GM12801 (cell line): ENCODE data around the gene ELOF1.

ENCODE experiments used
- CTCF ChIP-seq: IDR thresholded peaks from one replicate; pipeline ENCODE4 v1.5.1; 2011; ENCODE audit warnings: control low read depth; ENCODE audit not compliant: insufficient read length; ENCODE audit errors: extremely low read depth

Gene ELOF1

GRCh38 chr19:11587975-11588631 lies 29.1 kb upstream of the ELOF1 start:
- TF ChIP-seq CTCF, result no peak

DNA sequence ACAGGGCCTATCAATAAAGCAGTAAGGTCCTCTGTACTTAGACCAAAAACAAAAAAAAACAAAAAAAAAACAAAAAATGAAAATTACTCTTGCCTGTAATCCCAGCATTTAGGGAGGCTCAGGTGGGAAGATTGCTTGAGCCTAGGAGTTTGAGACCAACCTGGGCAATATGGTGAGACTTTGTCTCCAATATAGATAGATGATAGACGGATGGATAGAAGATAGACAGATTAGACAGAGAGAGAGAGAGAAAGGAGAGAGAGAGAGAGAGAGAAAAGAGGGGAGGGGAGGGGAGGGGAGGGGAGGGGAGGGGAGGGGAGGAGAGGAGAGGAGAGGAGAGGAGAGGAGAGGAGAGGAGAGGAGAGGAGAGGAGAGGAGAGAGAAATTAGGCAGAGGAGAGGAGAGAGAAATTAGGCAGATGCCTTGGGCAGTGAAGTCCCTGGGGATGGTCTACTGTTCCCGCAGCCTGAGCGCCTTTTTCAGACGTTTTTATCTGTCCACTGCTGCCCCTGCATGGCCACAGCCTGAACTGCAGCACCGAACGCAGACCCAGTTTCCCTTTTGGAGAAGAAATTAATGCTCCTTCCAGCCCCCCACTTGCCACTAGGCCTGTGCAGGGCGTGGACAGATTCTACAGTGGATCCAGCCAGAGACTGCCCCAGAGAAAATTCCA lies 28.4 kb upstream of the ELOF1 start:
- peak; percentile 33 for TF ChIP-seq CTCF

GRCh38 chr19:11586331-11586730 lies 27.3 kb upstream of the ELOF1 start:
- no peak for TF ChIP-seq CTCF

DNA sequence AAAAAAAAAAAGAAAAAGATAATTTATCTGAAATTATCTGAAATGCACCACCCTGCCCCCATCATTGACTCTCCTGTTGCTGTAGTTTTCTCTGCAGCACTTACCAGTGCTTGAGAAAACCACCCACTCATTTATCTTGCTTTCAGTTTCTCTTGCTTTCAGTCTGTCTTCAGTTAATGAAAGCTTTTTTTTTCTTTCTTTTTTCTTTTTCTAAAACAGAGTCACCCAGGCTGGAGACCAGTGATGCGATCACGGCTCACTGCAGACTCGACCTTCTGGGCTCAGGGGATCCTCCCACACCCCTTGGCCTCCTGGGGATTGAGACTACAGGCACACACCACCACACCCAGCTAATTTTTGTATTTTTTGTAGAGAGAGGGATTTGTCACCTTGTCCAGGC lies 22.7 kb upstream of the ELOF1 start:
- no peak for TF ChIP-seq CTCF

DNA sequence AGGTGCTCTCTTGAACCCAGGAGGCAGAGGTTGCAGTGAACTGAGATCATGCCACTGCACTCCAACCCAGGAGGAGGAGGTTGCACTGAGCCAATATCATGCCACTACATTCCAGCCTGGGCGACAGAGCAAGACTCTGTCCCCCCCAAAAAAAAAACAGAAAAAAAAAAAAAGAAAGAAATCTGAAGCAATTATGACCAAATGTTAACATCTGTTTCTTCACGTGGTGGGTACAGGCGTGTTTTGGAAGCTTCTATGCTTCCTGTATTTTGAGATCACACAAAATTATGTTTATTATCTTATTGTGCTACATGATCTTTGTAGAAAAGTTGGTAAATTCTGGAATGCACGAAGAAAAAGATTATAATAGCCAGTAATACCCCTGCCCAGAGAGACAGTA lies 21.1 kb upstream of the ELOF1 start:
- TF ChIP-seq CTCF, result no peak

- TF ChIP-seq CTCF, result no peak
These were observed 19.5 kb upstream of the ELOF1 start for GRCh38 chr19:11578258-11579142.

DNA sequence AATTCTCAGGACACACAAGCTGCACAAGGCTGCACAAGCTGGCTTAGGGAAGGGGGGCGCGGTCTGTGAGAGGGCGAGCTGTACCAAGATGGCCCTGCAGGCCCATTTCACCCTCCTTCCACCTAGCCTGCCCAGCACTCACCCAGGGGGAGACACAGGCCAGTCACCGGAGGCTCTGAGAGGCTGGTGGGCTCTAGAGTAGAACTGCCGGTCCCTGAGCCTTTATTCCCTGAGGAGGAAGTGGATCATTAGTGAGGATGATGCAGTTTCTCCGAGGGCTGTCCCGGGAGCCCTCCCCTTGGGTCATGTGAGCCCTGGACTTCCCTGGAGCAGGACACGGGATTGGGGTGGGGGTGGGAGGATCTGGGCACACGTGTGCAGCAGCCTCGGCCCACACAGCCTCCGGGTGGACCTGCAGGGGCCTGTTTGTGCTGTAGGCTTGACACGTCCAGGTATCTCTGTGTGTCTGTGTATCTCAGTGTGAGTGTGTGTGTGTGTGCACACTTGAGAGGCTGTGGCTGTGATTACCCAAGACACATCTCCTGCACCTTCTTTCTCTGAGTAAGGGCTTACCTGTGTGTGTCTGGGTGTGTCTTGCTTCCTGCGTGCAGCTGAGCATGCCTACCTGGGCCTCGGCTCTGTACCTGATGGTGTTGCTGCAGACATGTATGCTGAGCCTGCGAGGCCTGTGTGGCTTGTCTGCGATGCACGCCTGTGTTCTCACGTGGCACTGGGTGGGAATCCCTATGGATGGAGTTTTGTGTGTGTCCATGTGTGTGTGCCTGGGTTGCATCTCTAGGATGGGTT lies 18.6 kb upstream of the ELOF1 start, which contains the start of gene ACP5:
TSS of gene ACP5 (minus strand) at position 195 of the 807 bp plus-strand sequence. CDS start 328 bp downstream, outside the sequence.
- no peak for TF ChIP-seq CTCF
